Smooth muscle cell (in vitro differentiated cells): ENCODE measurements around the gene MOB3B. TPM values are rescaled to one million over a fixed set of nuclear protein-coding genes. Genes with fewer than 3 reads are reported as not detected.

ENCODE experiments used
- DNase-seq: peaks from one replicate; lab custom pipeline; 2025; ENCODE audit not compliant: unreplicated experiment; lab: John Stamatoyannopoulos, UW
- H2AFZ ChIP-seq: fragments of 200-600 bp; sonication (generic); 2 replicates; pipeline ENCODE4 v1.6.0; 2016; ENCODE audit warnings: antibody characterized with exemption, low read depth, mild to moderate bottlenecking
- H3F3A ChIP-seq: fragments of 200-600 bp; sonication (generic); 2 replicates; pipeline ENCODE4 v1.6.0; 2017; ENCODE audit warnings: antibody characterized with exemption, low read depth
- H3K27ac ChIP-seq: fragments of 200-600 bp; sonication (generic); 2 replicates; pipeline ENCODE4 v1.5.1; 2016; ENCODE audit warnings: low read depth, mild to moderate bottlenecking
- H3K27me3 ChIP-seq: fragments of 200-600 bp; sonication (generic); 2 replicates; pipeline ENCODE4 v1.6.1; 2016; ENCODE audit warnings: low read depth, mild to moderate bottlenecking
- H3K36me3 ChIP-seq: fragments of 200-600 bp; sonication (generic); 2 replicates; pipeline ENCODE4 v1.5.1; 2016; ENCODE audit warnings: low read depth
- H3K4me1 ChIP-seq: fragments of 200-600 bp; sonication (generic); 2 replicates; pipeline ENCODE4 v1.5.1; 2016; ENCODE audit warnings: low read depth
- H3K4me2 ChIP-seq: fragments of 200-600 bp; sonication (generic); 2 replicates; pipeline ENCODE4 v1.6.0; 2016; ENCODE audit warnings: mild to moderate bottlenecking
- H3K4me3 ChIP-seq: fragments of 200-600 bp; sonication (generic); 2 replicates; pipeline ENCODE4 v1.5.1; 2016; ENCODE audit warnings: mild to moderate bottlenecking
- H3K79me2 ChIP-seq: fragments of 200-600 bp; sonication (generic); 2 replicates; pipeline ENCODE4 v1.6.0; 2016; ENCODE audit warnings: low read depth, mild to moderate bottlenecking
- H3K9ac ChIP-seq: fragments of 200-600 bp; sonication (generic); 2 replicates; pipeline ENCODE4 v1.6.0; 2016; ENCODE audit warnings: low read depth
- H3K9me3 ChIP-seq: fragments of 200-600 bp; sonication (generic); replicated peaks from 2 replicates; pipeline ENCODE4 v1.5.1; 2016; ENCODE audit warnings: low read depth
- H4K20me1 ChIP-seq: fragments of 200-600 bp; sonication (generic); 2 replicates; pipeline ENCODE4 v1.6.0; 2016; ENCODE audit warnings: low read depth
- WGBS: methylation state at CpG from one replicate; pipeline ENCODE4 v1.1.7; 2016; ENCODE audit warnings: low lambda C conversion rate; 5-methylcytosine and 5-hydroxymethylcytosine counted together
- polyA plus RNA-seq: library from polyadenylated mRNA; unstranded; fragments of >200 nt; fragmentation: Nextera tagmentation; extraction: Ambion mirVana; gene quantifications from 2 replicates; pipeline ENCODE4 v1.2.1, GENCODE V29; 2016
- total RNA-seq: library from RNA; depleted of rRNA; stranded (reverse); fragments of >200 nt; gene quantifications from 2 replicates; pipeline ENCODE4 v1.2.3, GENCODE V29; 2014
- TF ChIP-seq, protein P1 (sequence below): fragments of 200-600 bp; sonication (generic); IDR thresholded peaks from 2 replicates; pipeline ENCODE4 v1.5.1; 2017; ENCODE audit warnings: borderline replicate concordance, mild to moderate bottlenecking, antibody characterized with exemption; ENCODE audit not compliant: insufficient read depth, poor library complexity, severe bottlenecking

MOB3B gene
- total and polyA plus RNA-seq, 2 experiments from 2014 or later: 1.7 to 5.8 TPM

DNA sequence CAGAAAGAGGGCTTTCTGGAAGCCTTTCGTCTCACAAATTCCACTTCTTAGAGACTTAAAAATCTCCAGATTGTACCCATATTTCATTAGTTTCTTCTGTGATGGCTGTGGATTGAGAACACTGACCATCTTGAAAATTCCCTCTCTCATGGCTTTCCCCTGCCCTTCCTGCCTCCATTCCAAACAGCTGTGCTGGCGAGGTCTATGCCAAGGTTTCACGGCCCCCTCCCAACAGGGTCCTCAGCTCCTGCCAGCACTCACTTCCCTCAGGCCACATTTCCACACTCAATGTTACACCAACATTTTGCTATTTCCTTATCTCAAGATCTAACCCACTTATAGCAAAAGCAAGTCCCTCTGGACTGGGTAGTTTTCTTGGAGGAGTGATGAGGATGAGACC is 192.4 kb downstream of the MOB3B start:
- TF ChIP-seq, protein P1, sequence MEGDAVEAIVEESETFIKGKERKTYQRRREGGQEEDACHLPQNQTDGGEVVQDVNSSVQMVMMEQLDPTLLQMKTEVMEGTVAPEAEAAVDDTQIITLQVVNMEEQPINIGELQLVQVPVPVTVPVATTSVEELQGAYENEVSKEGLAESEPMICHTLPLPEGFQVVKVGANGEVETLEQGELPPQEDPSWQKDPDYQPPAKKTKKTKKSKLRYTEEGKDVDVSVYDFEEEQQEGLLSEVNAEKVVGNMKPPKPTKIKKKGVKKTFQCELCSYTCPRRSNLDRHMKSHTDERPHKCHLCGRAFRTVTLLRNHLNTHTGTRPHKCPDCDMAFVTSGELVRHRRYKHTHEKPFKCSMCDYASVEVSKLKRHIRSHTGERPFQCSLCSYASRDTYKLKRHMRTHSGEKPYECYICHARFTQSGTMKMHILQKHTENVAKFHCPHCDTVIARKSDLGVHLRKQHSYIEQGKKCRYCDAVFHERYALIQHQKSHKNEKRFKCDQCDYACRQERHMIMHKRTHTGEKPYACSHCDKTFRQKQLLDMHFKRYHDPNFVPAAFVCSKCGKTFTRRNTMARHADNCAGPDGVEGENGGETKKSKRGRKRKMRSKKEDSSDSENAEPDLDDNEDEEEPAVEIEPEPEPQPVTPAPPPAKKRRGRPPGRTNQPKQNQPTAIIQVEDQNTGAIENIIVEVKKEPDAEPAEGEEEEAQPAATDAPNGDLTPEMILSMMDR: no peak
- Histone ChIP-seq H2AFZ (no peak overlapping the region), H3K4me1 (peaks cover 25% of the 10 kb centered on the region), H3F3A (no peaks in the 10 kb centered on the region), H3K9me3 (no peaks in the 10 kb centered on the region), H3K36me3 (no peaks in the 10 kb centered on the region), H3K4me2 (no peak overlapping the region), H3K79me2 (no peaks in the 10 kb centered on the region), H3K27me3 (no peaks in the 10 kb centered on the region), H4K20me1 (no peaks in the 10 kb centered on the region), H3K4me3 (no peak overlapping the region), H3K9ac (no peak overlapping the region), H3K27ac (no peak overlapping the region)
- WGBS: 100% methylated on average over 3 of the region's 3 CpGs
- no peak for DNase-seq

DNA sequence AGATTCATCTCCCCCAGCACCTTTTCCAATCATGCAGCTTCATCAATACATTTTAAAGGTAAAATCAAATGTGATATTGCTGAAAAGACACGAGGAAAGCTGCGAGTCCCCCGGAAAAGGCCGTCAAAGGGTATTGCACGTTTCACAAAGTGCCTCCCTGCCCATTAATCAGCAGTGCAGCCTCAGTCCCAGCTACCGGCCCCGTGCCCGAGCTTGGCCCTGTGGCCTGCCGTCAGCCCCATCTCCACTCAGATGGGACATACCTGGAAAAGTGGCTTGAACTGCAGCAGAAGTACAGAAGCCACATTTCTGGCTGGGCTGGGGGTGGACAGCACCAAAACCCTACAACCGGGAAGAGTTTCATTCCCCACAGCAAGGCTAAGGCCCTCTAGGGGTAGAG is 192.8 kb downstream of the MOB3B start:
- Histone ChIP-seq H3K27ac (no peak overlapping the region), H3K9me3 (no peaks in the 10 kb centered on the region), H3K4me2 (no peak overlapping the region), H3K4me1 (peaks cover 22% of the 10 kb centered on the region), H3K9ac (no peak overlapping the region), H3K36me3 (no peaks in the 10 kb centered on the region), H3K4me3 (no peak overlapping the region), H3K79me2 (no peaks in the 10 kb centered on the region), H2AFZ (no peak overlapping the region), H3K27me3 (no peaks in the 10 kb centered on the region), H4K20me1 (no peaks in the 10 kb centered on the region), H3F3A (no peaks in the 10 kb centered on the region)
- no peak for DNase-seq
- TF ChIP-seq, protein P1: no peak
- 95% methylated on average over 10 of the region's 10 CpGs for WGBS

DNA sequence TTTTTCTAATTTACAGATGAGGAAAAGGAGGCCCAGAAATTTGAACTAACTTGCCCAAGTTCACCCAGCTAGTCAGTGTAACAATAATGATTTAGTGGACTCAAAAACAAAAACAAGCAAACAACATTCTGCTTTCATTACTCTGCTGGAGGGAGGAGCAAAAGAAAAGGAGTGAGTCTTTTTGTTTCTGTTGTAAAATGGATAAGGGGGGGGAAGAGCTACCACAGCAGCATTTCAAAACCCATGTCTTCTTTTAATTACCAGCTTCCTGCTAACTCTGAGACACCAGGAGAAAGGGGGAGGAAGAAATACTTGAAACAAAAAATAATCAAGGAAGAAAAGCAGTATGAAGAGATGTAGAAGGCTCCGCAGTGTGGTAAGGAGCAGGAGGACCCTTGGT is 193.5 kb downstream of the MOB3B start:
- Histone ChIP-seq H3K79me2 (no peaks in the 10 kb centered on the region), H3K36me3 (no peaks in the 10 kb centered on the region), H3K9ac (no peak overlapping the region), H3K4me3 (no peak overlapping the region), H4K20me1 (no peaks in the 10 kb centered on the region), H3K4me1 (peaks cover 18% of the 10 kb centered on the region), H3K27ac (no peak overlapping the region), H2AFZ (no peak overlapping the region), H3K9me3 (no peaks in the 10 kb centered on the region), H3K27me3 (no peaks in the 10 kb centered on the region), H3K4me2 (no peak overlapping the region), H3F3A (no peaks in the 10 kb centered on the region)
- 100% methylated on average over 1 of the region's 1 CpG for WGBS
- DNase-seq: no peak
- TF ChIP-seq, protein P1: no peak

DNA sequence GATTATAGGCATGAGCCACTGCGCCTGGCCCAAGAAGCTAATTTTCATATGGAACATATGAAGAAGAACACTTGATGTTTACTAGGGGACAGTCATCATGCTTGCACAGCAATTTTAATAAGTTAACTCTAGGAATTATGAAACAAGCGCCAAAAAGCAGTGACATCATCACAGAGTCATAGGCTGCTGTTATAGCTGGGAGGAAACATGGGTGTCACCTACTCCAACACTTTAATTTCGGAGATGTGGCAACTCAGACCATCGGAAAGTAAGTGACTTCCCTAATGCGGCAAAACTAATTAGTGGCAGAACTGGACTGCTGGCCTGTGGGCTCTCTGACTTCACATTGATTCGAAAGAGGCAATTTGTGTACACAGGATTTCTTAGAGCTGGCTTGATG is 194.5 kb downstream of the MOB3B start:
- Histone ChIP-seq H3K79me2 (no peaks in the 10 kb centered on the region), H3F3A (no peaks in the 10 kb centered on the region), H3K4me1 (peaks cover 12% of the 10 kb centered on the region), H3K27ac (no peak overlapping the region), H3K4me3 (no peak overlapping the region), H4K20me1 (no peaks in the 10 kb centered on the region), H3K27me3 (no peaks in the 10 kb centered on the region), H3K4me2 (no peak overlapping the region), H3K36me3 (no peaks in the 10 kb centered on the region), H3K9me3 (no peaks in the 10 kb centered on the region), H2AFZ (no peak overlapping the region), H3K9ac (no peak overlapping the region)
- TF ChIP-seq, protein P1: no peak
- 91% methylated on average over 6 of the region's 6 CpGs for WGBS
- DNase-seq: no peak
